ENCODE data around the gene ANKRD62.
"Not testable (repeated sequence)": the region's sequence is repeated elsewhere in the genome, so short reads cannot be mapped to it uniquely, and the experiment has no call there.

ANKRD62 gene

GRCh38 chr18:12066910-12067511 is 26.6 kb upstream of the ANKRD62 start:
- Histone ChIP-seq H3K27me3 (replicated peaks; ENCODE audit: control insufficient read depth, insufficient read depth, low read length, poor library complexity, severe bottlenecking) (no peaks in the 10 kb centered on the region), H3K9me3 (ENCODE audit: control insufficient read depth, low read length) (no peaks in the 10 kb centered on the region), H3K36me3 (ENCODE audit: control insufficient read depth, insufficient read depth, low read length) (no peaks in the 10 kb centered on the region), H3K4me1 (ENCODE audit: control insufficient read depth, insufficient read depth, low read length, poor library complexity, severe bottlenecking) (no peaks in the 10 kb centered on the region), H3K4me3 (ENCODE audit: insufficient read depth, low read depth, low read length, poor library complexity, severe bottlenecking) (no peak overlapping the region), H3K27ac (ENCODE audit: insufficient read depth, low read length, poor library complexity, severe bottlenecking) (no peak overlapping the region)
- no peak for DNase-seq

DNA sequence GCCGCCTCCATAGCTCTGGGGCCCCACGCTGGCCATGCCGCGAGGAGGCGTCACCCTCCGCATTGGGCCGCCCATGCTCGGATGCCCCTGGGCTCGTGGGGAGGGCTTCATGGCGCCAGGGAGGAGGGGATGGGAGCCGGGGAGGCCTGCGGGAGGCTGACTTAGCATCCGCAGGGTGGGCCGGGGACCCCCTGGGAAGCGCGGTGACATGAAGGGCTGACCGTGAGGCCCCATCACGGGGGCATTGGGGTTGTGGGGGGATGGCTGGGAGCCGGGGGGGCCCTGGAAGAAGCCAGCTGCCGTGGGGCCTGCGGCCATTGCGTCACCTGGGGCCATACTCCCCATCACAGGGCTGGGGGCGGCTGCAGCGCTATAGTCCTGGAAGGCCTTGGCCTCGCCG is 26.0 kb upstream of the ANKRD62 start:
- H3K4me3 ChIP-seq (ENCODE audit: insufficient read depth, low read depth, low read length, poor library complexity, severe bottlenecking) = no peak overlapping the region
- H3K27ac ChIP-seq (ENCODE audit: insufficient read depth, low read length, poor library complexity, severe bottlenecking) = no peak overlapping the region
- no peaks in the 10 kb centered on the region for H3K9me3 ChIP-seq (ENCODE audit: control insufficient read depth, low read length)
- no peak for DNase-seq
- H3K36me3 ChIP-seq (ENCODE audit: control insufficient read depth, insufficient read depth, low read length) = no peaks in the 10 kb centered on the region
- H3K27me3 ChIP-seq (replicated peaks; ENCODE audit: control insufficient read depth, insufficient read depth, low read length, poor library complexity, severe bottlenecking) = no peaks in the 10 kb centered on the region
- H3K4me1 ChIP-seq (ENCODE audit: control insufficient read depth, insufficient read depth, low read length, poor library complexity, severe bottlenecking) = no peaks in the 10 kb centered on the region

DNA sequence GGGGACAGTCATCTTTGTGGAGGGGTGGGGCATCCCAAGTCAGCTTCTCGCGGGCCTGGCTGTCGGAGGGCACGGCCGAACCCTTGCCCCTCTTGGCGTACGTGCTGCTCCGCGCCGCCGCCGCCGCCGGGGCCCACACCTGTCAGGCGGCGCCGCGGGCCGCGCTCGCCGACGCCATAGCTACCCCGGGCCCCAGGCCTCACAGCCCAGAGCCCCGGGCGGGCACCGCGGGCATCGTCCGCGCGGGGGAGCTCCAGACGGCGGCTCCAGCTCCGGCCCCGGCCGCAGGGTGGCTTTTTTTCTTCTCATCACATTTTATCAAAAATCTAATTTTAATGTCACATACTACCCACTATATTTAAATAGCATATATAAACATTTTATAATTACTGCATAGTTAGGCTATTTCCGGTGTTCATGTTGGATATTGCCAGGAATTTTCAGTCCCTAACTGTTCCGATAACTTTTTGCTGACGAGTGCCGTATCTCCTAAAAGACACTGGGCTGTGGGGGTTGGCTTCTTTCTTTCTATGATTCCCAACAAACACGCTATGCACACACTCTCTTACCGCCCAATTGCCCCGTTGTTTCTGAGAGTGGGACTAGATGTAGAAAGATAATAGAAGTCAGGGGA is 25.2 kb upstream of the ANKRD62 start:
- H3K36me3 ChIP-seq (ENCODE audit: control insufficient read depth, insufficient read depth, low read length); H3K4me1 ChIP-seq (ENCODE audit: control insufficient read depth, insufficient read depth, low read length, poor library complexity, severe bottlenecking); H3K27ac ChIP-seq (ENCODE audit: insufficient read depth, low read length, poor library complexity, severe bottlenecking); H3K9me3 ChIP-seq (ENCODE audit: control insufficient read depth, low read length); DNase-seq; H3K27me3 ChIP-seq (replicated peaks; ENCODE audit: control insufficient read depth, insufficient read depth, low read length, poor library complexity, severe bottlenecking); H3K4me3 ChIP-seq (ENCODE audit: insufficient read depth, low read depth, low read length, poor library complexity, severe bottlenecking): not testable (repeated sequence)

DNA sequence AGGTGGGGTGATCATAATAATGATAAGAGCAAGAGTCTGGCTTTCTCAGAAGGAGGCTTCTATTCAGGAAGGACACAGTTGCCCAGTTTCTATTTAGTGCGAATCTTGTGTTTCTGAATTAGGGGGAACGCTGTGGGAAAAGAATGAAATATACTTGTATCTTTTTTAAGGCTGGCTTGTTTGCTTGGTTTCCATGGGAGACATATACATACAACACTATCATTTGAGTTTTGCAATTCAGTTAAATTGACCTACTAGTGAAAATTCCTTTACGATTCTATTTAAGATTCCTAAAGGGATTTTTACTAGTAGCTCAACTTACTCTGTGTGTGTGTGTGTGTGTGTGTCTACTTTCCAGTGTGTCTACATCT is 24.7 kb upstream of the ANKRD62 start:
- Histone ChIP-seq H3K9me3 (ENCODE audit: control insufficient read depth, low read length) (no peaks in the 10 kb centered on the region), H3K36me3 (ENCODE audit: control insufficient read depth, insufficient read depth, low read length) (no peaks in the 10 kb centered on the region), H3K4me3 (ENCODE audit: insufficient read depth, low read depth, low read length, poor library complexity, severe bottlenecking) (no peak overlapping the region), H3K27me3 (replicated peaks; ENCODE audit: control insufficient read depth, insufficient read depth, low read length, poor library complexity, severe bottlenecking) (no peaks in the 10 kb centered on the region), H3K27ac (ENCODE audit: insufficient read depth, low read length, poor library complexity, severe bottlenecking) (no peak overlapping the region), H3K4me1 (ENCODE audit: control insufficient read depth, insufficient read depth, low read length, poor library complexity, severe bottlenecking) (no peaks in the 10 kb centered on the region)
- DNase-seq = no peak

- H3K36me3 ChIP-seq (ENCODE audit: control insufficient read depth, insufficient read depth, low read length); H3K27me3 ChIP-seq (replicated peaks; ENCODE audit: control insufficient read depth, insufficient read depth, low read length, poor library complexity, severe bottlenecking); H3K4me1 ChIP-seq (ENCODE audit: control insufficient read depth, insufficient read depth, low read length, poor library complexity, severe bottlenecking); H3K27ac ChIP-seq (ENCODE audit: insufficient read depth, low read length, poor library complexity, severe bottlenecking); H3K4me3 ChIP-seq (ENCODE audit: insufficient read depth, low read depth, low read length, poor library complexity, severe bottlenecking); DNase-seq; H3K9me3 ChIP-seq (ENCODE audit: control insufficient read depth, low read length): not testable (repeated sequence)
Observed at GRCh38 chr18:12071066-12071465, 22.6 kb upstream of the ANKRD62 start.

DNA sequence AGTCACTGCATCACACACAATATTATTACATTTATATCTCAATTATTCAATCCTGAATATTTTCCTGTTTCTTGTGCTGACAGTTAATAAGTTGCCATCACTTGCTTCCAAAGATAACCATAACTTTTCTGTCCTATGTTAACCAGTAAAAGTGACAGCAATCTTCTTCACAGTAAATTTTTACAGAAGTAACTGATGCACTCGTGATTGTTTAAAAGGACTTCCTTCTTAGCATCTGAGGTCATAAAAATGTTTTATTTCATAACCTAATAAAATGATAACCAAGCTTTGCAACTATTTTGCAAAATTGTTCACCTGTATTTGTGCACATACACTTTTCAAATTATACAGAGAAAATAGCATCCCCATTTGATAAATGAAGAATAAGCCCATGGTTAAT is 20.6 kb upstream of the ANKRD62 start:
- Histone ChIP-seq H3K27ac (ENCODE audit: insufficient read depth, low read length, poor library complexity, severe bottlenecking) (no peak overlapping the region), H3K4me3 (ENCODE audit: insufficient read depth, low read depth, low read length, poor library complexity, severe bottlenecking) (no peak overlapping the region), H3K27me3 (replicated peaks; ENCODE audit: control insufficient read depth, insufficient read depth, low read length, poor library complexity, severe bottlenecking) (no peaks in the 10 kb centered on the region), H3K4me1 (ENCODE audit: control insufficient read depth, insufficient read depth, low read length, poor library complexity, severe bottlenecking) (no peaks in the 10 kb centered on the region), H3K9me3 (ENCODE audit: control insufficient read depth, low read length) (no peaks in the 10 kb centered on the region), H3K36me3 (ENCODE audit: control insufficient read depth, insufficient read depth, low read length) (no peaks in the 10 kb centered on the region)
- no peak for DNase-seq

DNA sequence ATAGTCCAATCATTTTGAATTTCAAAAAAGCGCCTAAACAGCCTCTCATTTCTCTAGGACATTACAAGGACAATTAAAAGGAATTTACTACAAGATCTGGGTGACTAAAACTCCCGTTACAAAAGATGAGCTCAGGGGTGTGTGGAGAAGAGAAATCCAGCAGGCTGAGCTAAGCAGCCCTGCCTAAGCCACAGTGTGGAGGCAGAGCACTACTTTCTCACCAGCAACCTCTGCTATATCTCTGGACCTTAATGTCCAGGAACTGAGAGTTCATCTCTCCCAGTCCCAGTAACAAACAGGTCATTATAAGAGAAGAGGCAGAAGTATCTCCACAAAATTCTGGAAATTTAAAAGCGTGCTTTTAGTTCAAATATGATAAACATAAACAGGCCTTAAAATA is 18.9 kb upstream of the ANKRD62 start:
- Histone ChIP-seq H3K27ac (ENCODE audit: insufficient read depth, low read length, poor library complexity, severe bottlenecking) (no peak overlapping the region), H3K36me3 (ENCODE audit: control insufficient read depth, insufficient read depth, low read length) (no peaks in the 10 kb centered on the region), H3K4me1 (ENCODE audit: control insufficient read depth, insufficient read depth, low read length, poor library complexity, severe bottlenecking) (no peaks in the 10 kb centered on the region), H3K4me3 (ENCODE audit: insufficient read depth, low read depth, low read length, poor library complexity, severe bottlenecking) (no peak overlapping the region), H3K27me3 (replicated peaks; ENCODE audit: control insufficient read depth, insufficient read depth, low read length, poor library complexity, severe bottlenecking) (no peaks in the 10 kb centered on the region), H3K9me3 (ENCODE audit: control insufficient read depth, low read length) (no peaks in the 10 kb centered on the region)
- no peak for DNase-seq

- H3K9me3 ChIP-seq (ENCODE audit: control insufficient read depth, low read length) = no peaks in the 10 kb centered on the region
Observed at GRCh38 chr18:12076424-12077140, 17.1 kb upstream of the ANKRD62 start.

DNA sequence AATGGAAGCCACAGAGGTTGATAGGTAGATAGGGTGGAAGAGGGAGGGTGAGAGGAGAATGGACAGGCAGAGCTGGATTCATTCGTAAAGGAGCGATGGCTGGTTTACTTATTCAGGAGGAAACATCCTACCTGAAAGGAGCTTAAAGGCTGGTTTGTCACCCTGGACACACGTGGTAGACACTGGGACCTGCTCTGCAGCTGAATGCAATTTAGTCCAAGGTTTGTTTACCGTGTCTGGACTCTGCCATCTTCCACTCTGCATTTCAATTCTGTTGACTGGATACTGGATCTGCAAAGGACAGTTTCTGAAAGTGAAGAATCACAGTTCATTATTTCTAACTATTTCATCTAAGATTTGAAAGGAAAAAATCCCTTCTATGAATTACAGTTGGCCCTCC is 15.6 kb upstream of the ANKRD62 start:
- H3K27me3 ChIP-seq (replicated peaks; ENCODE audit: control insufficient read depth, insufficient read depth, low read length, poor library complexity, severe bottlenecking); H3K4me1 ChIP-seq (ENCODE audit: control insufficient read depth, insufficient read depth, low read length, poor library complexity, severe bottlenecking); H3K9me3 ChIP-seq (ENCODE audit: control insufficient read depth, low read length); DNase-seq; H3K4me3 ChIP-seq (ENCODE audit: insufficient read depth, low read depth, low read length, poor library complexity, severe bottlenecking); H3K36me3 ChIP-seq (ENCODE audit: control insufficient read depth, insufficient read depth, low read length); H3K27ac ChIP-seq (ENCODE audit: insufficient read depth, low read length, poor library complexity, severe bottlenecking): not testable (repeated sequence)

More at GRCh38 chr18:12076424-12077140, 17.1 kb upstream of the ANKRD62 start:
- Histone ChIP-seq H3K27ac (ENCODE audit: insufficient read depth, low read length, poor library complexity, severe bottlenecking) (no peak overlapping the region), H3K4me1 (ENCODE audit: control insufficient read depth, insufficient read depth, low read length, poor library complexity, severe bottlenecking) (no peaks in the 10 kb centered on the region), H3K4me3 (ENCODE audit: insufficient read depth, low read depth, low read length, poor library complexity, severe bottlenecking) (no peak overlapping the region), H3K27me3 (replicated peaks; ENCODE audit: control insufficient read depth, insufficient read depth, low read length, poor library complexity, severe bottlenecking) (no peaks in the 10 kb centered on the region), H3K36me3 (ENCODE audit: control insufficient read depth, insufficient read depth, low read length) (no peaks in the 10 kb centered on the region)
- no peak for DNase-seq

DNA sequence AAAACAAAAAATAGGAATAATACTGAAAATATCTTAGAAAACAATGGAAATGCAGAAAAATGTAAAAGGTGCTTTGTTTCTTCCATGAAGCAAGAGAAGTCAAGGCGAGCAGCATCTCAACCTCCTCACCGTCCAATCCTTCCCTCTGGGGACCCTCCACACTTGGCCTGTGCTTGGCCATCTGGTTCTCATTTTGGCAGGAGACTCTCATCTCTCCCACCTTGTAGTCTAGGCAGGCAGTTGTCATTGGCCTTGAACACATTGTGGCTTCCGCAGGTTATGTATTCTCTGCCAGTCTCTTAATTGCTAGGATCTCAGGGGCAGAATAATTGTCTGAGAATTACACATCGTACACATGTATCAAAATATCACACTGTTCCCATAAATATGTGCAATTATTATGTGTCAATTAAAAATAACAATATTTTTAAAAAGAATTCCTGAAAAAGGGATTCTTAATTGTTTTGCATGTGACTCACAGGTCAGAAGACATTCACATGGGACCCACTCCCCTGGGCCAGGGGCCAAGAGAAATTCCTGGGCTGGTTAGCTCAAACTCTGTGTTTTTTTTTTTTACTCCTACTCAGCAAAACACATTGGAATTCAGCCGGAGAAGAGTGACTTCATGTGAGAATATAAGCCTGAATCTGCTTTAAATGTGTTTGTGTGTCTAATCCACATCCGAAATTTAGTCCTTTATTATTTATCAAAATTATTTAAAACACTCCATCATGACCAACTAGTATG is 14.0 kb upstream of the ANKRD62 start:
- no peaks in the 10 kb centered on the region for H3K36me3 ChIP-seq (ENCODE audit: control insufficient read depth, insufficient read depth, low read length)
- H3K27me3 ChIP-seq (replicated peaks; ENCODE audit: control insufficient read depth, insufficient read depth, low read length, poor library complexity, severe bottlenecking) = no peaks in the 10 kb centered on the region
- H3K9me3 ChIP-seq (ENCODE audit: control insufficient read depth, low read length) = no peaks in the 10 kb centered on the region
- H3K27ac ChIP-seq (ENCODE audit: insufficient read depth, low read length, poor library complexity, severe bottlenecking) = no peak overlapping the region
- H3K4me1 ChIP-seq (ENCODE audit: control insufficient read depth, insufficient read depth, low read length, poor library complexity, severe bottlenecking) = no peaks in the 10 kb centered on the region
- H3K4me3 ChIP-seq (ENCODE audit: insufficient read depth, low read depth, low read length, poor library complexity, severe bottlenecking) = no peak overlapping the region
- DNase-seq = no peak

Measured in effector memory CD4-positive, alpha-beta T cell (primary cell).